B cell (primary cell): ENCODE results near the gene GNA14.

Source experiments
- CTCF ChIP-seq: fragments of 200-600 bp; IDR thresholded peaks from one replicate; pipeline ENCODE4 v1.8.0; 2022; ENCODE audit warnings: antibody characterized with exemption, mild to moderate bottlenecking
- EZH2 ChIP-seq: IDR thresholded peaks from 2 replicates; pipeline ENCODE4 v1.6.1; 2012; ENCODE audit warnings: borderline replicate concordance, low read depth, mild to moderate bottlenecking, moderate library complexity, low read length; ENCODE audit not compliant: insufficient read depth, poor library complexity, severe bottlenecking

GRCh38 chr9:77640741-77641580, 7.2 kb downstream of the GNA14 start:
- no peak for TF ChIP-seq CTCF
- no peak for TF ChIP-seq EZH2
